GM12878 (cell line): ENCODE results near the gene ZNF701. TPM values are rescaled to one million over a fixed set of nuclear protein-coding genes. Genes with fewer than 3 reads are reported as not detected.

Experiments
- ATAC-seq: fragments of 200-7000 bp; cut with Tn5 transposase; 3 replicates; pipeline ENCODE4 v1.9.1; 2020; ENCODE audit warnings: mild to moderate bottlenecking, moderate library complexity
- BruUV-seq: library from RNA; stranded (reverse); fragments of 400-500 nt; replicated peaks from 2 replicates; lab custom pipeline; 2021; lab: Mats Ljungman, UMichigan
- CTCF ChIA-PET: fragments of 300-600 bp; sonication (Branson Sonifier 250); formaldehyde crosslinking; extraction: SDS; loops from one replicate; lab custom pipeline; 2021; ENCODE audit warnings: inconsistent platforms; lab: Yijun Ruan, JAX
- POLR2A ChIA-PET: fragments of 350-600 bp; formaldehyde crosslinking; extraction: SDS; loops from one replicate; lab custom pipeline; 2021; ENCODE audit warnings: inconsistent platforms; lab: Charles Lee
- RAD21 ChIA-PET: fragments of 300-600 bp; sonication (Branson Sonifier 250); formaldehyde crosslinking; loops from one replicate; lab custom pipeline; 2023; ENCODE audit warnings: antibody characterized with exemption; ENCODE audit not compliant: unreplicated experiment; lab: Charles Lee
- SMC1A ChIA-PET: fragments of 300-600 bp; sonication (Branson Sonifier 250); formaldehyde crosslinking; loops from one replicate; lab custom pipeline; 2023; ENCODE audit not compliant: unreplicated experiment, uncharacterized antibody; lab: Charles Lee
- DNase-seq: peaks from one replicate; pipeline ENCODE4 v3.0.0-alpha.2; 2011; ENCODE audit warnings: low read depth, low spot score
- FAIRE-seq: peaks from 3 replicates; lab custom pipeline; 2011; peaks lifted over from hg19 to GRCh38; lab: Jason Lieb, UNC
- H2AFZ ChIP-seq: 2 replicates; pipeline ENCODE4 v1.6.0; 2011; ENCODE audit warnings: low read depth, low read length, control low read depth; ENCODE audit not compliant: control insufficient read depth
- H3K27ac ChIP-seq: 2 replicates; pipeline ENCODE4 v1.5.1; 2011; ENCODE audit warnings: control low read depth; ENCODE audit not compliant: control insufficient read depth, insufficient read depth
- H3K27me3 ChIP-seq, 2 experiments: replicated peaks in 1 of 2; 2 replicates each; pipeline versions ENCODE4 v1.6.0 to v1.6.1; 2011; ENCODE audit warnings: low read length in 1 of 2; ENCODE audit not compliant: control insufficient read depth in 2 of 2, insufficient read depth in 2 of 2
- H3K36me3 ChIP-seq, 2 experiments: 2 replicates each; pipeline ENCODE4 v1.5.1; 2011; ENCODE audit warnings: low read length in 1 of 2; ENCODE audit not compliant: control insufficient read depth in 2 of 2, insufficient read depth in 2 of 2
- H3K4me1 ChIP-seq: 2 replicates; pipeline ENCODE4 v1.6.1; 2011; ENCODE audit warnings: mild to moderate bottlenecking, low read length, moderate library complexity, mixed read lengths; ENCODE audit not compliant: control insufficient read depth, insufficient read depth
- H3K4me2 ChIP-seq: 2 replicates; pipeline ENCODE4 v1.6.0; 2011; ENCODE audit warnings: control low read depth; ENCODE audit not compliant: control insufficient read depth, insufficient read depth
- H3K4me3 ChIP-seq: fragments of 200-600 bp; sonication (generic); 2 replicates; pipeline ENCODE4 v1.5.1; 2016
- H3K79me2 ChIP-seq: 2 replicates; pipeline ENCODE4 v1.6.0; 2011; ENCODE audit warnings: low read length; ENCODE audit not compliant: control insufficient read depth, insufficient read depth
- H3K9ac ChIP-seq: 2 replicates; pipeline ENCODE4 v1.8.0; 2011; ENCODE audit warnings: low read length, control low read depth, mixed read lengths; ENCODE audit not compliant: control insufficient read depth, insufficient read depth
- H3K9me3 ChIP-seq: replicated peaks from 3 replicates; pipeline ENCODE4 v1.5.1; 2011; ENCODE audit warnings: mild to moderate bottlenecking, low read length; ENCODE audit not compliant: control insufficient read depth, insufficient read depth
- H4K20me1 ChIP-seq: 2 replicates; pipeline ENCODE4 v1.6.0; 2011; ENCODE audit not compliant: control insufficient read depth, insufficient read depth
- ATF3 ChIP-seq: IDR thresholded peaks from 2 replicates; pipeline ENCODE4 v1.6.1; 2011; ENCODE audit warnings: low read depth, mild to moderate bottlenecking, low read length, moderate library complexity, borderline replicate concordance; ENCODE audit errors: extremely low read depth
- CBX3 ChIP-seq: fragments of 200-600 bp; sonication (generic); IDR thresholded peaks from 2 replicates; pipeline ENCODE4 v1.6.1; 2016; ENCODE audit warnings: low read depth, borderline replicate concordance
- JUNB ChIP-seq: IDR thresholded peaks from 2 replicates; pipeline ENCODE4 v1.6.1; 2016; ENCODE audit warnings: antibody characterized with exemption, mild to moderate bottlenecking
- MLLT1 ChIP-seq: fragments of 450-650 bp; IDR thresholded peaks from 2 replicates; pipeline ENCODE4 v1.6.1; 2016; ENCODE audit warnings: mild to moderate bottlenecking
- PAX5 ChIP-seq: IDR thresholded peaks from 2 replicates; pipeline ENCODE4 v1.6.1; 2011; ENCODE audit warnings: low read depth, low read length, borderline replicate concordance
- RAD21 ChIP-seq: IDR thresholded peaks from 2 replicates; pipeline ENCODE4 v1.6.1; 2011; ENCODE audit warnings: mild to moderate bottlenecking, low read depth, low read length, moderate library complexity; ENCODE audit not compliant: insufficient read depth
- SPI1 ChIP-seq: IDR thresholded peaks from 2 replicates; pipeline ENCODE4 v1.6.1; 2011; ENCODE audit warnings: low read depth, mild to moderate bottlenecking, low read length, moderate library complexity, borderline replicate concordance; ENCODE audit not compliant: insufficient read depth
- SREBF2 ChIP-seq: IDR thresholded peaks from 2 replicates; pipeline ENCODE4 v1.6.1; 2012; ENCODE audit warnings: mild to moderate bottlenecking, low read length
- SRF ChIP-seq, 2 experiments: IDR thresholded peaks; 2 replicates each; pipeline ENCODE4 v1.6.1; 2011; ENCODE audit warnings: low read depth in 2 of 2, low read length in 2 of 2, mild to moderate bottlenecking in 1 of 2, moderate library complexity in 1 of 2
- STAT3 ChIP-seq: IDR thresholded peaks from 2 replicates; pipeline ENCODE4 v1.6.1; 2011; ENCODE audit warnings: low read depth, low read length, improper control_type of control experiment
- WGBS: methylation state at CpG from one replicate; pipeline ENCODE4 v1.1.6; 2016; ENCODE audit warnings: low lambda C conversion rate; ENCODE audit not compliant: insufficient replicate concordance, insufficient coverage; ENCODE audit errors: missing lambda C conversion rate; 5-methylcytosine and 5-hydroxymethylcytosine counted together
- in situ Hi-C: fragments of 300-500 bp; cut with MboI; formaldehyde crosslinking; loops from 9 replicates; pipeline ENCODE4 v1.14.3; 2018; ENCODE audit warnings: mixed read lengths
- intact Hi-C: fragments of 100-400 bp; cut with micrococcal nuclease; formaldehyde crosslinking; loops from one replicate; pipeline ENCODE4 v1.14.2; 2022; ENCODE audit not compliant: unreplicated experiment
- polyA plus RNA-seq, 11 experiments: library from polyadenylated mRNA; depleted of rRNA in 4 of 11; unstranded in 6 of 11; stranded (reverse) in 5 of 11; fragments of >200 nt; fragmentation: Nextera tagmentation in 4 of 11; fragmentation: Illumina TruSeq in 1 of 11; extraction: Ambion mirVana in 4 of 11; extraction: Trizol in 1 of 11; gene quantifications; 1 replicate in 1 of 11; 2 replicates in 10 of 11; pipeline versions ENCODE4 v1.2.1 to v1.2.3, GENCODE V29; 2011 to 2016; ENCODE audit warnings: inconsistent platforms in 2 of 11, missing spikeins in 2 of 11, low read depth in 1 of 11
- total RNA-seq, 4 experiments: library from RNA; depleted of rRNA in 3 of 4; stranded (reverse); fragments of >200 nt in 3 of 4; fragmentation: Illumina TruSeq in 1 of 4; extraction: Trizol in 1 of 4; gene quantifications; 2 replicates each; pipeline versions ENCODE4 v1.2.1 to v1.2.3, GENCODE V29; 2013 to 2021
- TF ChIP-seq, protein P1 (sequence below), 3 experiments: IDR thresholded peaks in 2 of 3; conservative IDR thresholded peaks in 1 of 3; 2 replicates each; pipeline ENCODE4 v1.5.1; 2011; ENCODE audit warnings: low read depth in 3 of 3, low read length in 3 of 3, mild to moderate bottlenecking in 3 of 3, control low read depth in 2 of 3, moderate library complexity in 2 of 3, inconsistent platforms in 1 of 3, mixed read lengths in 1 of 3; ENCODE audit not compliant: control insufficient read depth in 2 of 3, insufficient read depth in 1 of 3; ENCODE audit errors: extremely low read depth in 1 of 3

Gene ZNF701
- total and polyA plus RNA-seq, 10 of the 15 experiments (the other 5 are each of a cell fraction or from before 2014, with no cell fraction given), result 3.1 to 18.1 (median 8.0) TPM

DNA sequence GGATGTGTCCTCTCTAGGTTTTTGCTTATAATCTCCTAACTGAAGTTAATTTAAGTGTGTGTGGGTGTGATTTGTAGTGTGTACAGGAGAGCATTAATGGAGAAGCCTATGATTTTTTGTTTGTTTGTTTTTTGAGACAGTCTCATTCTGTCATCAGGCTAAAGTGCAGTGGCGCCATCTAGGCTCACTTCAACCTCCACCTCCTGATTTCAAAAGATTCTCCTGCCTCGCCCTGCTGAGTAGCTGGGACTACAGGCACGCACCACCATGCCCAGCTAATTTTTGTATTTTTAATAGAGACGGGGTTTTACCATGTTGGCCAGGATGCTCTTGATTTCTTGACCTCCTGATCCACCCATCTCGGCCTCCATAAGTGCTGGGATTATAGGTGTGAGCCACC lies 20.6 kb downstream of the ZNF701 start:
- H3K4me2 ChIP-seq, result no peak overlapping the region
- 94% methylated on average over 5 of the region's 5 CpGs for WGBS
- no peak overlapping the region for H3K27ac ChIP-seq
- H3K9me3 ChIP-seq, result peaks cover 3% of the 10 kb centered on the region; the same call in 2 of the 3 replicates
- intact Hi-C loops, result no loop called here
- no peaks in the 10 kb centered on the region for H3K79me2 ChIP-seq
- no peaks in the 10 kb centered on the region for H3K4me1 ChIP-seq
- TF ChIP-seq SREBF2 (no peak), PAX5 (no peak), RAD21 (0 out of 2 replicates have a peak, but pooled peaks have one; percentile 12)
- TF ChIP-seq, protein P1, sequence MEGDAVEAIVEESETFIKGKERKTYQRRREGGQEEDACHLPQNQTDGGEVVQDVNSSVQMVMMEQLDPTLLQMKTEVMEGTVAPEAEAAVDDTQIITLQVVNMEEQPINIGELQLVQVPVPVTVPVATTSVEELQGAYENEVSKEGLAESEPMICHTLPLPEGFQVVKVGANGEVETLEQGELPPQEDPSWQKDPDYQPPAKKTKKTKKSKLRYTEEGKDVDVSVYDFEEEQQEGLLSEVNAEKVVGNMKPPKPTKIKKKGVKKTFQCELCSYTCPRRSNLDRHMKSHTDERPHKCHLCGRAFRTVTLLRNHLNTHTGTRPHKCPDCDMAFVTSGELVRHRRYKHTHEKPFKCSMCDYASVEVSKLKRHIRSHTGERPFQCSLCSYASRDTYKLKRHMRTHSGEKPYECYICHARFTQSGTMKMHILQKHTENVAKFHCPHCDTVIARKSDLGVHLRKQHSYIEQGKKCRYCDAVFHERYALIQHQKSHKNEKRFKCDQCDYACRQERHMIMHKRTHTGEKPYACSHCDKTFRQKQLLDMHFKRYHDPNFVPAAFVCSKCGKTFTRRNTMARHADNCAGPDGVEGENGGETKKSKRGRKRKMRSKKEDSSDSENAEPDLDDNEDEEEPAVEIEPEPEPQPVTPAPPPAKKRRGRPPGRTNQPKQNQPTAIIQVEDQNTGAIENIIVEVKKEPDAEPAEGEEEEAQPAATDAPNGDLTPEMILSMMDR (IDR thresholded peaks at IDR 0.05 in 2 of 3, conservative IDR thresholded peaks at IDR 0.05 in 1 of 3; ENCODE audit: control insufficient read depth in 2 of 3, extremely low read depth in 1 of 3, insufficient read depth in 1 of 3, low read depth in 3 of 3, low read length in 3 of 3), result peak in 1 of 3 experiments; percentile 17; a peak in 1 of 6 replicates
- TF ChIP-seq, all 136 proteins: peak for 2
- H3K9ac ChIP-seq, result no peak overlapping the region
- no peaks in the 10 kb centered on the region for H3K27me3 ChIP-seq
- POLR2A ChIA-PET, result no interaction called here
- DNase-seq, result no peak
- no peaks in the 10 kb centered on the region for H4K20me1 ChIP-seq
- no peaks in the 10 kb centered on the region for H3K36me3 ChIP-seq
- no peak for FAIRE-seq
- ATAC-seq, result no peak
- SMC1A ChIA-PET, result interaction anchor here (1.0 kb wide), 2 partner anchors 156 to 192 kb away, joined by 3 to 4 read pairs; no protein-coding TSS in a partner anchor
- no peak overlapping the region for H3K4me3 ChIP-seq
- in situ Hi-C loops, result no loop called here
- BruUV-seq, result no TSS peak
- H2AFZ ChIP-seq, result no peak overlapping the region
- RAD21 ChIA-PET, result no interaction called here
- CTCF ChIA-PET, result interaction anchor here (0.7 to 0.8 kb wide), 2 partner anchors 9 to 15 kb away, joined by 3 to 5 read pairs; no protein-coding TSS in a partner anchor

GRCh38 chr19:52592301-52592700 lies 22.2 kb downstream of the ZNF701 start:
- no peak overlapping the region for H3K9ac ChIP-seq
- no peaks in the 10 kb centered on the region for H3K4me1 ChIP-seq
- H3K9me3 ChIP-seq, result peaks cover 5% of the 10 kb centered on the region; the same call in 2 of the 3 replicates
- in situ Hi-C loops, result no loop called here
- ChIA-PET CTCF (interaction anchor here (0.6 kb wide), 1 partner anchor 348 kb away, joined by 3 read pairs; no protein-coding TSS in a partner anchor), RAD21 (no interaction called here), SMC1A (no interaction called here), POLR2A (no interaction called here)
- DNase-seq (no peak), FAIRE-seq (no peak), ATAC-seq (no peak)
- no peak overlapping the region for H3K4me2 ChIP-seq
- no peaks in the 10 kb centered on the region for H4K20me1 ChIP-seq
- 87% methylated on average over 3 of the region's 3 CpGs for WGBS
- H3K4me3 ChIP-seq, result no peak overlapping the region
- H2AFZ ChIP-seq, result no peak overlapping the region
- TF ChIP-seq SRF (IDR thresholded peaks at IDR 0.05; ENCODE audit: low read depth in 2 of 2, low read length in 2 of 2) (no peak), SPI1 (no peak), MLLT1 (no peak), ATF3 (no peak), CBX3 (no peak), STAT3 (no peak), JUNB (no peak)
- intact Hi-C loops, result no loop called here
- H3K79me2 ChIP-seq, result no peaks in the 10 kb centered on the region
- H3K36me3 ChIP-seq, result no peaks in the 10 kb centered on the region
- H3K27ac ChIP-seq, result no peak overlapping the region
- H3K27me3 ChIP-seq, result no peaks in the 10 kb centered on the region
- BruUV-seq, result no TSS peak
